Nephron (organoid): ENCODE data around the gene AGFG2.
A peak's percentile ranks its signal among the peaks of the same experiment; 100 is the strongest.

ENCODE experiments used
- H3K27ac Mint-ChIP-seq, 3 experiments: 2 replicates each; pipeline ENCODE4 v1.8.0; 2020; ENCODE audit warnings: mixed read lengths in 3 of 3, mild to moderate bottlenecking in 2 of 3, moderate library complexity in 1 of 3
- H3K27me3 Mint-ChIP-seq: 2 replicates; pipeline ENCODE4 v1.8.0; 2021; ENCODE audit warnings: low read depth, mild to moderate bottlenecking, moderate library complexity, mixed read lengths
- H3K36me3 Mint-ChIP-seq: 2 replicates; pipeline ENCODE4 v1.8.0; 2020; ENCODE audit warnings: low read depth, mixed read lengths
- H3K4me1 Mint-ChIP-seq: 2 replicates; pipeline ENCODE4 v1.8.0; 2020; ENCODE audit warnings: mixed read lengths
- H3K4me3 Mint-ChIP-seq, 3 experiments: 2 replicates each; pipeline ENCODE4 v1.8.0; 2020; ENCODE audit warnings: mild to moderate bottlenecking in 3 of 3, mixed read lengths in 3 of 3, moderate library complexity in 2 of 3
- H3K9me3 Mint-ChIP-seq: 2 replicates; pipeline ENCODE4 v1.8.0; 2020; ENCODE audit warnings: mixed read lengths
- CTCF ChIP-seq, 3 experiments: fragments of 200-600 bp; sonication (generic); IDR thresholded peaks; one replicate each; pipeline ENCODE4 v1.5.0; 2021; ENCODE audit warnings: antibody characterized with exemption in 3 of 3; ENCODE audit not compliant: unreplicated experiment in 3 of 3

Gene AGFG2

GRCh38 chr7:100568176-100568895 is 29.3 kb downstream of the AGFG2 start:
- Mint-ChIP-seq H3K4me3 (no peak overlapping the region), H3K27ac (peak overlapping the region in 1 of 3 experiments; percentile 32), H3K27me3 (peaks cover 28% of the 10 kb centered on the region), H3K36me3 (peaks cover 4% of the 10 kb centered on the region), H3K4me1 (peaks cover 29% of the 10 kb centered on the region), H3K9me3 (no peaks in the 10 kb centered on the region)
- no peak for TF ChIP-seq CTCF (IDR thresholded peaks at IDR 0.05; ENCODE audit: unreplicated experiment in 3 of 3)

- Mint-ChIP-seq H3K36me3 (no peaks in the 10 kb centered on the region), H3K27me3 (peaks cover 28% of the 10 kb centered on the region), H3K27ac (peak overlapping the region in 2 of 3 experiments; percentile 32 to 36), H3K4me3 (peak overlapping the region; percentile 9 to 61 (median 20)), H3K4me1 (peaks cover 25% of the 10 kb centered on the region), H3K9me3 (no peaks in the 10 kb centered on the region)
- peak; percentile 14 to 31 (median 22) for TF ChIP-seq CTCF (IDR thresholded peaks at IDR 0.05; ENCODE audit: unreplicated experiment in 3 of 3)
Measured at GRCh38 chr7:100568896-100569844, 30.2 kb downstream of the AGFG2 start.

GRCh38 chr7:100570954-100571828 is 32.2 kb downstream of the AGFG2 start:
- H3K36me3 Mint-ChIP-seq, result peaks cover 7% of the 10 kb centered on the region
- peak overlapping the region; percentile 51 to 80 (median 56) for H3K27ac Mint-ChIP-seq
- peak overlapping the region in 1 of 3 experiments; percentile 27 for H3K4me3 Mint-ChIP-seq
- TF ChIP-seq CTCF (IDR thresholded peaks at IDR 0.05; ENCODE audit: unreplicated experiment in 3 of 3), result no peak
- peaks cover 28% of the 10 kb centered on the region for H3K27me3 Mint-ChIP-seq
- H3K4me1 Mint-ChIP-seq, result peaks cover 25% of the 10 kb centered on the region
- H3K9me3 Mint-ChIP-seq, result no peaks in the 10 kb centered on the region

GRCh38 chr7:100571829-100572116 is 32.8 kb downstream of the AGFG2 start:
- H3K27me3 Mint-ChIP-seq, result peaks cover 28% of the 10 kb centered on the region
- no peaks in the 10 kb centered on the region for H3K9me3 Mint-ChIP-seq
- no peak for TF ChIP-seq CTCF (IDR thresholded peaks at IDR 0.05; ENCODE audit: unreplicated experiment in 3 of 3)
- H3K4me1 Mint-ChIP-seq, result peaks cover 20% of the 10 kb centered on the region
- peak overlapping the region; percentile 51 to 80 (median 56) for H3K27ac Mint-ChIP-seq
- peaks cover 11% of the 10 kb centered on the region for H3K36me3 Mint-ChIP-seq
- H3K4me3 Mint-ChIP-seq, result peak overlapping the region in 2 of 3 experiments; percentile 10 to 34

GRCh38 chr7:100572281-100572948 is 33.4 kb downstream of the AGFG2 start:
- H3K36me3 Mint-ChIP-seq, result peaks cover 11% of the 10 kb centered on the region
- no peaks in the 10 kb centered on the region for H3K9me3 Mint-ChIP-seq
- peak overlapping the region in 1 of 3 experiments; percentile 34 for H3K4me3 Mint-ChIP-seq
- peaks cover 28% of the 10 kb centered on the region for H3K27me3 Mint-ChIP-seq
- H3K27ac Mint-ChIP-seq, result peak overlapping the region; percentile 51 to 80 (median 56)
- no peak for TF ChIP-seq CTCF (IDR thresholded peaks at IDR 0.05; ENCODE audit: unreplicated experiment in 3 of 3)
- H3K4me1 Mint-ChIP-seq, result peaks cover 17% of the 10 kb centered on the region
